HepG2 (cell line): ENCODE results near the gene HIF3A. TPM values are rescaled to one million over a fixed set of nuclear protein-coding genes. Genes with fewer than 3 reads are reported as not detected.

Source experiments
- ATM ChIP-seq: fragments of 450-650 bp; IDR thresholded peaks from 2 replicates; pipeline ENCODE4 v1.7.1; 2017; ENCODE audit warnings: mild to moderate bottlenecking, borderline replicate concordance
- ELF1 ChIP-seq: sonication (generic); formaldehyde crosslinking; IDR thresholded peaks from 2 replicates; pipeline ENCODE4 v1.4.0; 2020; ENCODE audit warnings: missing genetic modification reagents
- ERF ChIP-seq: IDR thresholded peaks from 2 replicates; pipeline ENCODE4 v1.6.1; 2018; ENCODE audit warnings: missing biosample characterization, missing genetic modification reagents
- NCOA2 ChIP-seq: sonication (generic); formaldehyde crosslinking; IDR thresholded peaks from 2 replicates; pipeline ENCODE4 v1.8.0; 2022; ENCODE audit warnings: inconsistent platforms
- NFYC ChIP-seq: IDR thresholded peaks from 2 replicates; pipeline ENCODE4 v1.6.1; 2016; ENCODE audit warnings: missing genetic modification reagents, missing compliant biosample characterization
- NR2F1 ChIP-seq, 2 experiments: fragments of 450-650 bp in 1 of 2; formaldehyde crosslinking in 1 of 2; IDR thresholded peaks; 2 replicates each; pipeline versions ENCODE4 v1.5.0 to v1.6.1; 2016 to 2020; ENCODE audit warnings: mild to moderate bottlenecking in 1 of 2, missing compliant biosample characterization in 1 of 2, missing genetic modification reagents in 1 of 2, moderate library complexity in 1 of 2
- PAX8 ChIP-seq: sonication (generic); formaldehyde crosslinking; IDR thresholded peaks from 2 replicates; pipeline ENCODE4 v1.8.0; 2022; ENCODE audit warnings: mild to moderate bottlenecking, missing genetic modification reagents, borderline replicate concordance
- SAP130 ChIP-seq: IDR thresholded peaks from 2 replicates; pipeline ENCODE4 v1.6.1; 2016; ENCODE audit warnings: low read depth
- TOPORS ChIP-seq: sonication (generic); formaldehyde crosslinking; IDR thresholded peaks from 2 replicates; pipeline ENCODE4 v1.8.0; 2023; ENCODE audit warnings: mild to moderate bottlenecking, missing genetic modification reagents
- ZBTB38 ChIP-seq: sonication (generic); formaldehyde crosslinking; IDR thresholded peaks from 2 replicates; pipeline ENCODE4 v1.5.1; 2020; ENCODE audit warnings: mild to moderate bottlenecking, missing genetic modification reagents
- ZEB1 ChIP-seq: IDR thresholded peaks from 2 replicates; pipeline ENCODE4 v1.6.1; 2012; ENCODE audit warnings: mild to moderate bottlenecking, low read depth, inconsistent platforms; ENCODE audit not compliant: insufficient replicate concordance
- ZNF263 ChIP-seq: sonication (generic); formaldehyde crosslinking; IDR thresholded peaks from 2 replicates; pipeline ENCODE4 v1.4.0; 2020; ENCODE audit warnings: missing genetic modification reagents
- ZNF432 ChIP-seq: sonication (generic); formaldehyde crosslinking; IDR thresholded peaks from 2 replicates; pipeline ENCODE4 v1.5.0; 2020; ENCODE audit warnings: missing genetic modification reagents, mild to moderate bottlenecking, borderline replicate concordance
- ZNF501 ChIP-seq: sonication (generic); formaldehyde crosslinking; IDR thresholded peaks from 2 replicates; pipeline ENCODE4 v1.5.1; 2020; ENCODE audit warnings: mild to moderate bottlenecking, moderate library complexity, missing genetic modification reagents
- polyA plus RNA-seq, 8 experiments: library from polyadenylated mRNA; depleted of rRNA in 3 of 8; stranded (reverse) in 7 of 8; unstranded in 1 of 8; fragments of >200 nt; fragmentation: Illumina TruSeq in 4 of 8; extraction: Trizol in 4 of 8; gene quantifications; 2 replicates each; pipeline versions ENCODE4 v1.2.1 to v1.2.3, GENCODE V29; 2011 to 2016; ENCODE audit warnings: low read depth in 4 of 8, missing spikeins in 1 of 8, mixed read lengths in 1 of 8; ENCODE audit not compliant: insufficient read depth in 1 of 8
- total RNA-seq, 5 experiments: library from RNA; depleted of rRNA; stranded (reverse); fragments of >200 nt; fragmentation: Illumina TruSeq; extraction: Trizol; gene quantifications; 2 replicates each; pipeline ENCODE4 v1.2.3, GENCODE V29; 2016; ENCODE audit warnings: low read depth in 1 of 5
- TF ChIP-seq, protein P1 (sequence below): sonication (generic); formaldehyde crosslinking; IDR thresholded peaks from 2 replicates; pipeline ENCODE4 v1.4.0; 2020; ENCODE audit warnings: missing genetic modification reagents
- TF ChIP-seq, protein P2 (sequence below): sonication (generic); formaldehyde crosslinking; IDR thresholded peaks from 2 replicates; pipeline ENCODE4 v1.5.0; 2020; ENCODE audit warnings: missing genetic modification reagents, mild to moderate bottlenecking, borderline replicate concordance
- TF ChIP-seq, protein P3 (sequence below): IDR thresholded peaks from 2 replicates; pipeline ENCODE4 v1.6.1; 2012; ENCODE audit warnings: low read length, improper control_type of control experiment
- TF ChIP-seq, protein P4 (sequence below): IDR thresholded peaks from 2 replicates; pipeline ENCODE4 v1.6.1; 2016; ENCODE audit warnings: control low read depth
- TF ChIP-seq, protein P5 (sequence below): sonication (generic); formaldehyde crosslinking; IDR thresholded peaks from 2 replicates; pipeline ENCODE4 v1.5.0; 2020; ENCODE audit warnings: missing genetic modification reagents, mild to moderate bottlenecking, borderline replicate concordance
- TF ChIP-seq, protein P6 (sequence below): IDR thresholded peaks from 2 replicates; pipeline ENCODE4 v1.6.1; 2016; ENCODE audit warnings: low read depth, borderline replicate concordance

Gene HIF3A
- total and polyA plus RNA-seq, 2 of the 13 experiments (the other 11 are each of a cell fraction or from before 2014, with no cell fraction given), result 0.09 to 0.22 TPM

DNA sequence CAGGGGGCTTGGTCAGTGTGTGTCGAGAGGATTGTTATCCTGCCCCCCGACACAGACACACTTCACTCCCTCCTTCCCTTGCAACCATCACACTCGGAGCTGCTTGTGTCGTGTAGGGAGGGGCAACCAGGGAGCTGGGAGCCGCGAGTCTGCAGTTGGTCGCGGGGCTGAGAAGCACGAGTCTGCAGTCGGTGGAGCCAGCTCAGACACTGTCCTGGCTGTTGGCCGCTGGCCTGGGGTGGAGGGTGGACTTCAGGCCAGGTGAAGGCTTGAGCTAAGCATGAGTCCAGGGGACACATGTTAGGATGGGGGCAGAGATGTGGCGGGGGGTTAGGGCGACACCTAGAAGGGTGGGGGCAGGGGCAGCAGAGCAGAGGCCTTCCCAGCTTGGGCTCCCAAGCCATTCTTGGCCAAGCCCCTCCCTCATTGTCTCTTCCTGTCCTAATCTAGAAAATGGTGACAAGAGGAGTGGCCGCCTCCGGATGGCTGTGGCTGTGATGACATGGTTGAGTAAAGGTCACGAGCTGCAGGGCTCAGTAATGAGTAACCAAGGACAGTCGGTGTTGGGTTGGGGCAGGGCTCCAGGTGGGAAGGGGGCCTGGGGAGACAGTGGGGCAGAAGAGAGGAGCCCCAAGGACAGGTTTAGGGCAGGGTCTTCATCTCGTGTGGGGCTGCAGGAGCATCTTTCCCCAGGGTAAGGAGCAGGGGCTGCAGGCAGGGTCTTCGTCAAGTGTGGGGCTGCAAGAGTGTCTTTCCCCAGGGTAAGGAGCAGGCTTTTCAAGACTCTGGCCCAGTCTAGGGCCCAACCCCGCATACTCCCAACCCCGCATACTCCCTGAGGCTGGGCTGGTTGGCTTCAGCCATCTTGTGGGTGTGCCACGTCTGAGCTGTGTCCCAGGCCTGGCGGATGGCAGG, 58.6 kb downstream of the HIF3A start (continued):
- TF ChIP-seq NR2F1 (CRISPR knock-in tag; IDR thresholded peaks at IDR 0.05), result peak in 1 of 2 experiments; percentile 30; a peak in 1 of 4 replicates
- TF ChIP-seq, protein P1, sequence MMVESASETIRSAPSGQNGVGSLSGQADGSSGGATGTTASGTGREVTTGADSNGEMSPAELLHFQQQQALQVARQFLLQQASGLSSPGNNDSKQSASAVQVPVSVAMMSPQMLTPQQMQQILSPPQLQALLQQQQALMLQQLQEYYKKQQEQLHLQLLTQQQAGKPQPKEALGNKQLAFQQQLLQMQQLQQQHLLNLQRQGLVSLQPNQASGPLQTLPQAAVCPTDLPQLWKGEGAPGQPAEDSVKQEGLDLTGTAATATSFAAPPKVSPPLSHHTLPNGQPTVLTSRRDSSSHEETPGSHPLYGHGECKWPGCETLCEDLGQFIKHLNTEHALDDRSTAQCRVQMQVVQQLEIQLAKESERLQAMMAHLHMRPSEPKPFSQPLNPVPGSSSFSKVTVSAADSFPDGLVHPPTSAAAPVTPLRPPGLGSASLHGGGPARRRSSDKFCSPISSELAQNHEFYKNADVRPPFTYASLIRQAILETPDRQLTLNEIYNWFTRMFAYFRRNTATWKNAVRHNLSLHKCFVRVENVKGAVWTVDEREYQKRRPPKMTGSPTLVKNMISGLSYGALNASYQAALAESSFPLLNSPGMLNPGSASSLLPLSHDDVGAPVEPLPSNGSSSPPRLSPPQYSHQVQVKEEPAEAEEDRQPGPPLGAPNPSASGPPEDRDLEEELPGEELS (CRISPR knock-in tag), result no peak
- no peak for TF ChIP-seq NFYC (CRISPR knock-in tag)
- TF ChIP-seq NCOA2 (CRISPR knock-in tag), result 0 out of 2 replicates have a peak, but pooled peaks have one; percentile 26
- peak; percentile 38; the same call in 1 of the 2 replicates for TF ChIP-seq ERF (CRISPR knock-in tag)
- TF ChIP-seq SAP130, result peak; percentile 72
- no peak for TF ChIP-seq ZNF501 (CRISPR knock-in tag)
- no peak for TF ChIP-seq TOPORS (CRISPR knock-in tag)
- TF ChIP-seq ATM, result no peak
- no peak for TF ChIP-seq PAX8 (CRISPR knock-in tag)
- TF ChIP-seq, protein P2, sequence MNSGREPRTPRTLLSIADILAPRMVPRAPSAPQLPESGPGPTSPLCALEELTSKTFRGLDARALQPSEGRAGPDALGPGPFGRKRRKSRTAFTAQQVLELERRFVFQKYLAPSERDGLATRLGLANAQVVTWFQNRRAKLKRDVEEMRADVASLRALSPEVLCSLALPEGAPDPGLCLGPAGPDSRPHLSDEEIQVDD (CRISPR knock-in tag), result no peak
- TF ChIP-seq, protein P3, sequence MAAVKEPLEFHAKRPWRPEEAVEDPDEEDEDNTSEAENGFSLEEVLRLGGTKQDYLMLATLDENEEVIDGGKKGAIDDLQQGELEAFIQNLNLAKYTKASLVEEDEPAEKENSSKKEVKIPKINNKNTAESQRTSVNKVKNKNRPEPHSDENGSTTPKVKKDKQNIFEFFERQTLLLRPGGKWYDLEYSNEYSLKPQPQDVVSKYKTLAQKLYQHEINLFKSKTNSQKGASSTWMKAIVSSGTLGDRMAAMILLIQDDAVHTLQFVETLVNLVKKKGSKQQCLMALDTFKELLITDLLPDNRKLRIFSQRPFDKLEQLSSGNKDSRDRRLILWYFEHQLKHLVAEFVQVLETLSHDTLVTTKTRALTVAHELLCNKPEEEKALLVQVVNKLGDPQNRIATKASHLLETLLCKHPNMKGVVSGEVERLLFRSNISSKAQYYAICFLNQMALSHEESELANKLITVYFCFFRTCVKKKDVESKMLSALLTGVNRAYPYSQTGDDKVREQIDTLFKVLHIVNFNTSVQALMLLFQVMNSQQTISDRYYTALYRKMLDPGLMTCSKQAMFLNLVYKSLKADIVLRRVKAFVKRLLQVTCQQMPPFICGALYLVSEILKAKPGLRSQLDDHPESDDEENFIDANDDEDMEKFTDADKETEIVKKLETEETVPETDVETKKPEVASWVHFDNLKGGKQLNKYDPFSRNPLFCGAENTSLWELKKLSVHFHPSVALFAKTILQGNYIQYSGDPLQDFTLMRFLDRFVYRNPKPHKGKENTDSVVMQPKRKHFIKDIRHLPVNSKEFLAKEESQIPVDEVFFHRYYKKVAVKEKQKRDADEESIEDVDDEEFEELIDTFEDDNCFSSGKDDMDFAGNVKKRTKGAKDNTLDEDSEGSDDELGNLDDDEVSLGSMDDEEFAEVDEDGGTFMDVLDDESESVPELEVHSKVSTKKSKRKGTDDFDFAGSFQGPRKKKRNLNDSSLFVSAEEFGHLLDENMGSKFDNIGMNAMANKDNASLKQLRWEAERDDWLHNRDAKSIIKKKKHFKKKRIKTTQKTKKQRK, result no peak
- TF ChIP-seq, protein P4, sequence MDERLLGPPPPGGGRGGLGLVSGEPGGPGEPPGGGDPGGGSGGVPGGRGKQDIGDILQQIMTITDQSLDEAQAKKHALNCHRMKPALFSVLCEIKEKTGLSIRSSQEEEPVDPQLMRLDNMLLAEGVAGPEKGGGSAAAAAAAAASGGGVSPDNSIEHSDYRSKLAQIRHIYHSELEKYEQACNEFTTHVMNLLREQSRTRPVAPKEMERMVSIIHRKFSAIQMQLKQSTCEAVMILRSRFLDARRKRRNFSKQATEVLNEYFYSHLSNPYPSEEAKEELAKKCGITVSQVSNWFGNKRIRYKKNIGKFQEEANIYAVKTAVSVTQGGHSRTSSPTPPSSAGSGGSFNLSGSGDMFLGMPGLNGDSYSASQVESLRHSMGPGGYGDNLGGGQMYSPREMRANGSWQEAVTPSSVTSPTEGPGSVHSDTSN (CRISPR knock-in tag), result no peak
- TF ChIP-seq, protein P5, sequence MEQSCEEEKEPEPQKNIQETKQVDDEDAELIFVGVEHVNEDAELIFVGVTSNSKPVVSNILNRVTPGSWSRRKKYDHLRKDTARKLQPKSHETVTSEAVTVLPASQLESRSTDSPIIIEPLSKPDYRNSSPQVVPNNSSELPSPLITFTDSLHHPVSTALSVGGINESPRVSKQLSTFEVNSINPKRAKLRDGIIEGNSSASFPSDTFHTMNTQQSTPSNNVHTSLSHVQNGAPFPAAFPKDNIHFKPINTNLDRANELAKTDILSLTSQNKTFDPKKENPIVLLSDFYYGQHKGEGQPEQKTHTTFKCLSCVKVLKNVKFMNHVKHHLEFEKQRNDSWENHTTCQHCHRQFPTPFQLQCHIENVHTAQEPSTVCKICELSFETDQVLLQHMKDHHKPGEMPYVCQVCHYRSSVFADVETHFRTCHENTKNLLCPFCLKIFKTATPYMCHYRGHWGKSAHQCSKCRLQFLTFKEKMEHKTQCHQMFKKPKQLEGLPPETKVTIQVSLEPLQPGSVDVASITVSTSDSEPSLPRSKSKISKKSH, result no peak
- no peak for TF ChIP-seq ZNF432 (CRISPR knock-in tag)
- TF ChIP-seq, protein P6, sequence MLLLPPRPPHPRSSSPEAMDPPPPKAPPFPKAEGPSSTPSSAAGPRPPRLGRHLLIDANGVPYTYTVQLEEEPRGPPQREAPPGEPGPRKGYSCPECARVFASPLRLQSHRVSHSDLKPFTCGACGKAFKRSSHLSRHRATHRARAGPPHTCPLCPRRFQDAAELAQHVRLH, result 0 out of 2 replicates have a peak, but pooled peaks have one; percentile 26
- no peak for TF ChIP-seq ELF1 (CRISPR knock-in tag)
- no peak for TF ChIP-seq ZEB1
- TF ChIP-seq ZNF263 (CRISPR knock-in tag), result no peak
- TF ChIP-seq ZBTB38 (CRISPR knock-in tag), result peak; percentile 100
